ENCODE data around the gene PCDHB6. TPM values are rescaled to one million over a fixed set of nuclear protein-coding genes. Genes with fewer than 3 reads are reported as not detected.
"Not testable (repeated sequence)": the region's sequence is repeated elsewhere in the genome, so short reads cannot be mapped to it uniquely, and the experiment has no call there.

Gene PCDHB6
- total RNA-seq, 1 experiment from 2014 or later = not detected

DNA sequence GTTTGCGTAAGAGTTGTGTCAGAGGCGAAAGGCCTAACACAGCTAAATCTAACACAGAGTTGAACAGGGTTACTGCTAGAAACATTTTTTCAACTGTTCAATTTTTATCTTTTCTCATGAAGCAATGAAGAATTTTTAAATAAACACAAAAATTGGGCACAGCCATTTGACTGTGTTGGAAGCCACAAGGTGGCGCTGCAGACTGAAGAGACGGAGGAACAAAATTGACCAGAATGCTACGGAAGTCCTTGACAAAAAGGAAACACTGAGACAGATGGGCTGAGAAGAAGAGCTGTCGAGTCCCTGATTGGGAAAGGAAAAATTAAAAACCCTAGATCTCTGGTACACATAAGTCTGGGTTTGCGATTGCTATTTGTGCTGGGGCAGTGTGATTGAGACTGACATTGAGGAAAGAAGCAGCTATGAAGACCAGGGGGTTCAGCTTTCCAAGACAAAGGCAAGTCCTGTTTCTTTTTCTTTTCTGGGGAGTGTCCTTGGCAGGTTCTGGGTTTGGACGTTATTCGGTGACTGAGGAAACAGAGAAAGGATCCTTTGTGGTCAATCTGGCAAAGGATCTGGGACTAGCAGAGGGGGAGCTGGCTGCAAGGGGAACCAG, 37.1 kb downstream of the PCDHB6 start, which contains the start of gene PCDHB9:
PCDHB9 (plus strand) TSS at position 265 of the 616 bp plus-strand sequence; CDS start at position 423, 158 bp downstream.
- no peak within 1 kb of the TSS for H3K4me2 ChIP-seq (ENCODE audit: insufficient read depth, insufficient read length, low read length)
- no peak within 1 kb of the TSS for H3K27ac ChIP-seq (ENCODE audit: insufficient read length, low read depth, low read length)
- no CpG with 5 or more reads among the region's 9 CpGs for WGBS (ENCODE audit: extremely low coverage, insufficient read length, low lambda C conversion rate)

GRCh38 chr5:141188682-141189081, 38.8 kb downstream of the PCDHB6 start:
- Mint-ChIP-seq H3K4me1 (peaks cover 7 to 10% of the 10 kb centered on the region in 2 experiments), H3K9me3 (peaks cover 27% of the 10 kb centered on the region in 2 experiments), H3K36me3 (ENCODE audit: insufficient read depth in 1 of 3, low read depth in 3 of 3) (peaks cover 12 to 29% (median 14%) of the 10 kb centered on the region in 3 experiments)
- H3K18ac ChIP-seq (ENCODE audit: insufficient read length, low read depth, low read length); DNase-seq; H3K79me1 ChIP-seq (ENCODE audit: insufficient read depth, low read depth, low read length, poor library complexity, severe bottlenecking); H3K4me1 ChIP-seq (ENCODE audit: insufficient read depth, low read length); H3K23me2 ChIP-seq (ENCODE audit: insufficient read length, low read depth, low read length, poor library complexity, severe bottlenecking); H2AFZ ChIP-seq (ENCODE audit: low read length); H4K91ac ChIP-seq (ENCODE audit: insufficient read length, low read depth, low read length); H3K79me2 ChIP-seq (ENCODE audit: insufficient read depth, low read length); H3T11ph ChIP-seq (ENCODE audit: low read length); H2BK12ac ChIP-seq (ENCODE audit: insufficient read length, low read depth, low read length); H2BK120ac ChIP-seq (ENCODE audit: low read depth, low read length, poor library complexity, severe bottlenecking); H3K56ac ChIP-seq (ENCODE audit: insufficient read length, low read depth, low read length); H3K27ac ChIP-seq (ENCODE audit: insufficient read length, low read depth, low read length); H2BK5ac ChIP-seq (ENCODE audit: insufficient read length, low read length); H3K4me3 Mint-ChIP-seq; H3K27me3 ChIP-seq (ENCODE audit: insufficient read depth, low read length); H2AK5ac ChIP-seq (ENCODE audit: insufficient read length, low read length); H3K4ac ChIP-seq (ENCODE audit: low read depth, low read length); H2BK15ac ChIP-seq (ENCODE audit: low read depth, low read length); H3K14ac ChIP-seq (ENCODE audit: insufficient read depth, low read length); H4K8ac ChIP-seq (replicated peaks; ENCODE audit: insufficient read length, low read depth, low read length); H3K27me3 Mint-ChIP-seq (ENCODE audit: low read depth); H3K9ac ChIP-seq (ENCODE audit: extremely low read depth, insufficient read length, low read length); H2BK20ac ChIP-seq (ENCODE audit: low read depth, low read length, poor library complexity, severe bottlenecking); H4K20me1 ChIP-seq (ENCODE audit: control insufficient read depth, insufficient read depth, insufficient read length); H3K4me2 ChIP-seq (ENCODE audit: insufficient read depth, insufficient read length, low read length); H3K23ac ChIP-seq (ENCODE audit: insufficient read length, low read depth, low read length); H3K9me3 ChIP-seq (ENCODE audit: control insufficient read depth, low read depth, low read length); H4K5ac ChIP-seq (ENCODE audit: insufficient read length, low read depth, low read length); H3K27ac Mint-ChIP-seq: not testable (repeated sequence)
- WGBS (ENCODE audit: extremely low coverage, insufficient read length, low lambda C conversion rate) = no CpG with 5 or more reads among the region's 37 CpGs

More for the DNA sequence above, 37.1 kb downstream of the PCDHB6 start, which contains the start of gene PCDHB9:
- Histone ChIP-seq H3K56ac (ENCODE audit: insufficient read length, low read depth, low read length) (no peak within 1 kb of the TSS), H3K18ac (ENCODE audit: insufficient read length, low read depth, low read length) (no peak within 1 kb of the TSS), H2BK15ac (ENCODE audit: low read depth, low read length) (no peak within 1 kb of the TSS), H4K5ac (ENCODE audit: insufficient read length, low read depth, low read length) (no peak within 1 kb of the TSS), H4K8ac (replicated peaks; ENCODE audit: insufficient read length, low read depth, low read length) (no peak within 1 kb of the TSS), H3K27me3 (ENCODE audit: insufficient read depth, low read length) (no peaks in the 10 kb centered on the region), H2BK12ac (ENCODE audit: insufficient read length, low read depth, low read length) (no peak within 1 kb of the TSS), H3T11ph (ENCODE audit: low read length) (no peak within 1 kb of the TSS), H4K20me1 (ENCODE audit: control insufficient read depth, insufficient read depth, insufficient read length) (no peaks in the 10 kb centered on the region), H3K9me3 (ENCODE audit: control insufficient read depth, low read depth, low read length) (no peaks in the 10 kb centered on the region), H4K91ac (ENCODE audit: insufficient read length, low read depth, low read length) (no peak within 1 kb of the TSS), H3K23me2 (ENCODE audit: insufficient read length, low read depth, low read length, poor library complexity, severe bottlenecking) (no peaks in the 10 kb centered on the region), H2BK20ac (ENCODE audit: low read depth, low read length, poor library complexity, severe bottlenecking) (no peak within 1 kb of the TSS), H3K23ac (ENCODE audit: insufficient read length, low read depth, low read length) (no peak within 1 kb of the TSS), H3K4me1 (ENCODE audit: insufficient read depth, low read length) (no peaks in the 10 kb centered on the region), H2AFZ (ENCODE audit: low read length) (peak within 1 kb of the TSS; percentile 94), H3K14ac (ENCODE audit: insufficient read depth, low read length) (no peak within 1 kb of the TSS), H3K79me2 (ENCODE audit: insufficient read depth, low read length) (no peaks in the 10 kb centered on the region), H2BK5ac (ENCODE audit: insufficient read length, low read length) (no peak within 1 kb of the TSS), H3K4ac (ENCODE audit: low read depth, low read length) (no peak within 1 kb of the TSS), H3K79me1 (ENCODE audit: insufficient read depth, low read depth, low read length, poor library complexity, severe bottlenecking) (no peaks in the 10 kb centered on the region), H2BK120ac (ENCODE audit: low read depth, low read length, poor library complexity, severe bottlenecking) (no peak within 1 kb of the TSS), H2AK5ac (ENCODE audit: insufficient read length, low read length) (no peak within 1 kb of the TSS), H3K9ac (ENCODE audit: extremely low read depth, insufficient read length, low read length) (no peak within 1 kb of the TSS)
- no peaks in the 10 kb centered on the region; the same call in none of the 2 replicates for H3K27me3 Mint-ChIP-seq (ENCODE audit: low read depth)
- peak; percentile 88 for TF ChIP-seq CTCF (conservative IDR thresholded peaks at IDR 0.05)
- peak; percentile 59 for DNase-seq
- H3K4me3 Mint-ChIP-seq = peak within 1 kb of the TSS in 1 of 2 experiments; percentile 50; a peak in 2 of 5 replicates
- H3K27ac Mint-ChIP-seq = peak within 1 kb of the TSS in 1 of 3 experiments; percentile 89; a peak in 1 of 7 replicates
- peaks cover 7 to 15% of the 10 kb centered on the region in 2 experiments for H3K4me1 Mint-ChIP-seq
- H3K9me3 Mint-ChIP-seq = peaks cover 29 to 35% of the 10 kb centered on the region in 2 experiments
- peaks cover 13 to 33% (median 17%) of the 10 kb centered on the region in 3 experiments for H3K36me3 Mint-ChIP-seq (ENCODE audit: insufficient read depth in 1 of 3, low read depth in 3 of 3)

Measured in H9 (cell line).